GM19328 (cell line): ENCODE data around the gene SMCP.

ENCODE experiments used
- ATAC-seq: cut with Tn5 transposase; IDR thresholded peaks from one replicate; pipeline ENCODE4 v1.9.1; 2021; ENCODE audit warnings: mild to moderate bottlenecking, moderate library complexity; ENCODE audit not compliant: unreplicated experiment

SMCP gene

GRCh38 chr1:152886085-152886484, 8.0 kb downstream of the SMCP start:
- ATAC-seq: no peak

GRCh38 chr1:152886758-152887409, 8.8 kb downstream of the SMCP start:
- no peak for ATAC-seq

GRCh38 chr1:152888126-152888525, 10.0 kb downstream of the SMCP start:
- ATAC-seq: no peak

GRCh38 chr1:152899027-152899426, 20.9 kb downstream of the SMCP start:
- ATAC-seq: no peak

- no peak for ATAC-seq
Observed at GRCh38 chr1:152899883-152900282, 21.8 kb downstream of the SMCP start.

- no peak for ATAC-seq
Observed at GRCh38 chr1:152901631-152902030, 23.5 kb downstream of the SMCP start.

- ATAC-seq: no peak
Observed at GRCh38 chr1:152902636-152903035, 24.5 kb downstream of the SMCP start.

GRCh38 chr1:152904688-152905440, 26.7 kb downstream of the SMCP start:
- no peak for ATAC-seq

GRCh38 chr1:152906023-152906565, 28.0 kb downstream of the SMCP start:
- no peak for ATAC-seq

GRCh38 chr1:152907686-152908601, 29.8 kb downstream of the SMCP start, which contains the start of gene IVL:
TSS of gene IVL (plus strand) at chr1:152908546. CDS start at chr1:152909798, 1,252 bp downstream.
- no peak for ATAC-seq

GRCh38 chr1:152909206-152909605, 31.1 kb downstream of the SMCP start:
- ATAC-seq: no peak

- no peak for ATAC-seq
Observed at GRCh38 chr1:152912471-152912870, 34.3 kb downstream of the SMCP start.

- no peak for ATAC-seq
Observed at GRCh38 chr1:152912900-152913299, 34.8 kb downstream of the SMCP start.

GRCh38 chr1:152917794-152918193, 39.7 kb downstream of the SMCP start:
- no peak for ATAC-seq

- no peak for ATAC-seq
Observed at GRCh38 chr1:152919071-152919470, 40.9 kb downstream of the SMCP start.

- ATAC-seq: no peak
Observed at GRCh38 chr1:152924191-152924590, 46.1 kb downstream of the SMCP start.

- ATAC-seq: no peak
Observed at GRCh38 chr1:152926091-152926490, 48.0 kb downstream of the SMCP start.

- no peak for ATAC-seq
Observed at GRCh38 chr1:152928671-152929070, 50.5 kb downstream of the SMCP start.

- ATAC-seq: no peak
Observed at GRCh38 chr1:152932170-152932811, 54.2 kb downstream of the SMCP start.

- ATAC-seq: no peak
Observed at GRCh38 chr1:152933196-152933595, 55.1 kb downstream of the SMCP start.
